ENCODE results near the gene TTC17.
"Not testable (repeated sequence)": the region's sequence is repeated elsewhere in the genome, so short reads cannot be mapped to it uniquely, and the experiment has no call there.

TTC17 gene

GRCh38 chr11:43401811-43402210, 43.1 kb downstream of the TTC17 start:
- not testable (repeated sequence) for H2BK5ac ChIP-seq (ENCODE audit: low read length)
- H3K36me3 ChIP-seq (replicated peaks in 1 of 2; ENCODE audit: control insufficient read depth in 2 of 2, insufficient read depth in 2 of 2, low read length in 2 of 2): peaks cover 25 to 100% of the 10 kb centered on the region in 2 donors

GRCh38 chr11:43403357-43404231, 44.9 kb downstream of the TTC17 start:
- Histone ChIP-seq H2BK120ac (ENCODE audit: low read depth, low read length) (no peak overlapping the region), H3K4me1 (ENCODE audit: control insufficient read depth in 2 of 2, insufficient read depth in 1 of 2, low read depth in 1 of 2, low read length in 2 of 2) (no peaks in the 10 kb centered on the region), H3K27ac (replicated peaks; ENCODE audit: low read length) (no peak overlapping the region), H2AFZ (ENCODE audit: low read length) (no peak overlapping the region), H3K4ac (ENCODE audit: low read length) (no peak overlapping the region), H3K4me2 (ENCODE audit: insufficient read depth, low read length, poor library complexity, severe bottlenecking) (no peak overlapping the region), H3K23ac (ENCODE audit: low read depth, low read length, poor library complexity) (no peak overlapping the region), H3K36me3 (replicated peaks in 1 of 2; ENCODE audit: control insufficient read depth in 2 of 2, insufficient read depth in 2 of 2, low read length in 2 of 2) (peaks cover 24 to 100% of the 10 kb centered on the region in 2 donors), H4K8ac (ENCODE audit: low read depth, low read length) (no peak overlapping the region), H3K9me3 (replicated peaks in 1 of 2; ENCODE audit: control insufficient read depth in 2 of 2, insufficient read depth in 1 of 2, low read depth in 1 of 2, low read length in 2 of 2) (no peaks in the 10 kb centered on the region), H3K9ac (ENCODE audit: low read depth, low read length, poor library complexity) (no peak overlapping the region), H3K18ac (ENCODE audit: low read length) (no peak overlapping the region), H2BK5ac (ENCODE audit: low read length) (no peak overlapping the region), H2AK5ac (ENCODE audit: low read depth, low read length) (no peak overlapping the region), H2BK12ac (ENCODE audit: low read length) (no peak overlapping the region), H3K27me3 (ENCODE audit: control insufficient read depth in 3 of 3, insufficient read depth in 3 of 3, low read depth in 1 of 3, low read length in 3 of 3) (no peaks in the 10 kb centered on the region), H3K14ac (ENCODE audit: low read length) (no peak overlapping the region), H4K91ac (ENCODE audit: low read depth, low read length, poor library complexity) (no peak overlapping the region), H3K79me1 (ENCODE audit: low read depth, low read length) (no peaks in the 10 kb centered on the region), H2BK15ac (ENCODE audit: low read length) (no peak overlapping the region), H3K4me3 (ENCODE audit: low read length in 2 of 2) (no peak overlapping the region)
- no CpG with 5 or more reads among the region's 8 CpGs for WGBS, 2 donors (ENCODE audit: extremely low coverage in 2 of 2, insufficient read length in 2 of 2, insufficient replicate concordance in 1 of 2)
- DNase-seq (ENCODE audit: low spot score): no peak

More at GRCh38 chr11:43401811-43402210, 43.1 kb downstream of the TTC17 start:
- not testable (repeated sequence) for H3K14ac ChIP-seq (ENCODE audit: low read length); H3K4me2 ChIP-seq (ENCODE audit: insufficient read depth, low read length, poor library complexity, severe bottlenecking); H2BK12ac ChIP-seq (ENCODE audit: low read length); H3K4ac ChIP-seq (ENCODE audit: low read length); H3K4me3 ChIP-seq (ENCODE audit: low read length in 2 of 2); H3K4me1 ChIP-seq (ENCODE audit: control insufficient read depth in 2 of 2, insufficient read depth in 1 of 2, low read depth in 1 of 2, low read length in 2 of 2); H2AK5ac ChIP-seq (ENCODE audit: low read depth, low read length); H3K79me1 ChIP-seq (ENCODE audit: low read depth, low read length); H3K9me3 ChIP-seq (replicated peaks in 1 of 2; ENCODE audit: control insufficient read depth in 2 of 2, insufficient read depth in 1 of 2, low read depth in 1 of 2, low read length in 2 of 2); H2BK120ac ChIP-seq (ENCODE audit: low read depth, low read length); H4K8ac ChIP-seq (ENCODE audit: low read depth, low read length); H3K18ac ChIP-seq (ENCODE audit: low read length); H4K91ac ChIP-seq (ENCODE audit: low read depth, low read length, poor library complexity); H3K9ac ChIP-seq (ENCODE audit: low read depth, low read length, poor library complexity); H2AFZ ChIP-seq (ENCODE audit: low read length); DNase-seq (ENCODE audit: low spot score); H3K23ac ChIP-seq (ENCODE audit: low read depth, low read length, poor library complexity); H2BK15ac ChIP-seq (ENCODE audit: low read length); H3K27me3 ChIP-seq (ENCODE audit: control insufficient read depth in 3 of 3, insufficient read depth in 3 of 3, low read depth in 1 of 3, low read length in 3 of 3); H3K27ac ChIP-seq (replicated peaks; ENCODE audit: low read length)
- 100% methylated on average over 2 of the region's 4 CpGs; no CpG with 5 or more reads in 1 of the 2 donors for WGBS, 2 donors (ENCODE audit: extremely low coverage in 2 of 2, insufficient read length in 2 of 2, insufficient replicate concordance in 1 of 2)

DNA sequence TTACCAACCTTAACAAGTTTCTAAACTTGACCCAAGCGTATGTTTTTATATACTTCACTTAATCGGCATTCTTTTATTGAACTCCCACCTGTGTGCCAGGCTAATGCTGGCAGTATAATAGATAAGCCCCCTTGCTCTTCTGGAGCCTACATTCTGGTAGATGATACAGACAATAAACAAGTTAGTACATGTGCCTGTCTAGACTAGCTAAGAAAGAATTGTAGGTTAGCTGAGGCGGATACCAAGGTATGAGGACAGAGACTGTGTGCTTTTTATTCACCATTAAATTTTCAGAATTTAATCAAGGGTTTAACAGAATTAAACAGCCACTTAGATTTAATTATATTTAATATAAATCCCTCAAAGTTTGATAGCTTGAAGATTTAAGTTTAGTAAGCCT, 45.7 kb downstream of the TTC17 start:
- Histone ChIP-seq H3K4ac (ENCODE audit: low read length) (no peak overlapping the region), H3K4me1 (ENCODE audit: control insufficient read depth in 2 of 2, insufficient read depth in 1 of 2, low read depth in 1 of 2, low read length in 2 of 2) (no peaks in the 10 kb centered on the region), H2BK5ac (ENCODE audit: low read length) (no peak overlapping the region), H3K36me3 (replicated peaks in 1 of 2; ENCODE audit: control insufficient read depth in 2 of 2, insufficient read depth in 2 of 2, low read length in 2 of 2) (peaks cover 24 to 100% of the 10 kb centered on the region in 2 donors), H3K9me3 (replicated peaks in 1 of 2; ENCODE audit: control insufficient read depth in 2 of 2, insufficient read depth in 1 of 2, low read depth in 1 of 2, low read length in 2 of 2) (peaks cover 0 to 3% of the 10 kb centered on the region in 2 donors), H3K14ac (ENCODE audit: low read length) (no peak overlapping the region), H3K23ac (ENCODE audit: low read depth, low read length, poor library complexity) (no peak overlapping the region), H3K4me3 (ENCODE audit: low read length in 2 of 2) (no peak overlapping the region), H3K27ac (replicated peaks; ENCODE audit: low read length) (no peak overlapping the region), H3K18ac (ENCODE audit: low read length) (no peak overlapping the region), H4K8ac (ENCODE audit: low read depth, low read length) (no peak overlapping the region), H2BK120ac (ENCODE audit: low read depth, low read length) (no peak overlapping the region), H4K91ac (ENCODE audit: low read depth, low read length, poor library complexity) (no peak overlapping the region), H3K27me3 (ENCODE audit: control insufficient read depth in 3 of 3, insufficient read depth in 3 of 3, low read depth in 1 of 3, low read length in 3 of 3) (no peaks in the 10 kb centered on the region), H3K9ac (ENCODE audit: low read depth, low read length, poor library complexity) (no peak overlapping the region), H2AFZ (ENCODE audit: low read length) (no peak overlapping the region), H3K4me2 (ENCODE audit: insufficient read depth, low read length, poor library complexity, severe bottlenecking) (no peak overlapping the region), H2BK12ac (ENCODE audit: low read length) (no peak overlapping the region), H2BK15ac (ENCODE audit: low read length) (no peak overlapping the region), H3K79me1 (ENCODE audit: low read depth, low read length) (no peaks in the 10 kb centered on the region), H2AK5ac (ENCODE audit: low read depth, low read length) (no peak overlapping the region)
- WGBS, 2 donors (ENCODE audit: extremely low coverage in 2 of 2, insufficient read length in 2 of 2, insufficient replicate concordance in 1 of 2): no CpG with 5 or more reads among the region's 3 CpGs
- DNase-seq (ENCODE audit: low spot score): no peak

DNA sequence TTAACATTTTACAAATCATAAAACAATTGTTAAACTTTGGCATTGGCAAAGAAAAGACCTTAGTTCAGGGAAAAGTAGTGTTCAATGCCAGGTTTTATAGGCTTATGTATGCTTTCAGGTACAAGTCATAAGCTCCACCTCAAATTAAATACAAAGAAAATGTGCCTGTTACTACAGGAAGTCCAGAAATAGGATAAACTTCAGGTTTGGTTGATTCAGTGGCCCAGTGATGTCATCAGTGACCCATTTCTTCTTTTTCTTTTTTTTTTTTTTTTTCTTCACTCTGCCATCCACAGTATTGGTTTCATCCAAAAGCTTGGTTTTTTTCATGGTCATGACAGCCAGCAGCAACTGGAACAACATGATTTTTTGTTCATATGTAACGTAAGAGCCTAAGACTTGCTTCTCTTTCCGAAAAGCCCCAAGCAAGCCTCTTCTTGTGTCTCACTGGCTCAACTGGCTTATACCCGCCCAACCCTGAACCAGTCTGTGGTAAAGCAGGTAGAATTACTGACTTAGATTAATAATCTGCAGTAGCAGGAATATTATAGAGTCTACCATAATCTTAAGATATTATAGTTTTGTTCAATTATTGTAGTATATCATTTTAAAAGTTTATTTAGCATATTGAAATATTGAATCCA, 46.2 kb downstream of the TTC17 start:
- no peak overlapping the region for H2AK5ac ChIP-seq (ENCODE audit: low read depth, low read length)
- no peak overlapping the region for H3K23ac ChIP-seq (ENCODE audit: low read depth, low read length, poor library complexity)
- H3K18ac ChIP-seq (ENCODE audit: low read length): no peak overlapping the region
- no peak overlapping the region for H3K4me2 ChIP-seq (ENCODE audit: insufficient read depth, low read length, poor library complexity, severe bottlenecking)
- peaks cover 0 to 3% of the 10 kb centered on the region in 2 donors for H3K9me3 ChIP-seq (replicated peaks in 1 of 2; ENCODE audit: control insufficient read depth in 2 of 2, insufficient read depth in 1 of 2, low read depth in 1 of 2, low read length in 2 of 2)
- H2BK12ac ChIP-seq (ENCODE audit: low read length): no peak overlapping the region
- H3K79me1 ChIP-seq (ENCODE audit: low read depth, low read length): no peaks in the 10 kb centered on the region
- H3K27ac ChIP-seq (replicated peaks; ENCODE audit: low read length): no peak overlapping the region
- H2BK120ac ChIP-seq (ENCODE audit: low read depth, low read length): no peak overlapping the region
- no peaks in the 10 kb centered on the region for H3K4me1 ChIP-seq (ENCODE audit: control insufficient read depth in 2 of 2, insufficient read depth in 1 of 2, low read depth in 1 of 2, low read length in 2 of 2)
- no peak overlapping the region for H2AFZ ChIP-seq (ENCODE audit: low read length)
- no CpG with 5 or more reads among the region's 3 CpGs for WGBS, 2 donors (ENCODE audit: extremely low coverage in 2 of 2, insufficient read length in 2 of 2, insufficient replicate concordance in 1 of 2)
- H3K4me3 ChIP-seq (ENCODE audit: low read length in 2 of 2): no peak overlapping the region
- no peak overlapping the region for H2BK5ac ChIP-seq (ENCODE audit: low read length)
- H3K14ac ChIP-seq (ENCODE audit: low read length): no peak overlapping the region
- H3K36me3 ChIP-seq (replicated peaks in 1 of 2; ENCODE audit: control insufficient read depth in 2 of 2, insufficient read depth in 2 of 2, low read length in 2 of 2): peaks cover 21 to 100% of the 10 kb centered on the region in 2 donors
- no peak overlapping the region for H4K91ac ChIP-seq (ENCODE audit: low read depth, low read length, poor library complexity)
- no peak overlapping the region for H3K9ac ChIP-seq (ENCODE audit: low read depth, low read length, poor library complexity)
- no peak overlapping the region for H2BK15ac ChIP-seq (ENCODE audit: low read length)
- no peak overlapping the region for H4K8ac ChIP-seq (ENCODE audit: low read depth, low read length)
- DNase-seq (ENCODE audit: low spot score): no peak
- H3K27me3 ChIP-seq (ENCODE audit: control insufficient read depth in 3 of 3, insufficient read depth in 3 of 3, low read depth in 1 of 3, low read length in 3 of 3): no peaks in the 10 kb centered on the region
- no peak overlapping the region for H3K4ac ChIP-seq (ENCODE audit: low read length)

Measured in neuronal stem cell (in vitro differentiated cells).